HG02588 (cell line): ENCODE data around the gene CFAP74.
"Not testable (repeated sequence)": the region's sequence is repeated elsewhere in the genome, so short reads cannot be mapped to it uniquely, and the experiment has no call there.

Experiments used
- ATAC-seq: cut with Tn5 transposase; IDR thresholded peaks from one replicate; pipeline ENCODE4 v1.9.1; 2021; ENCODE audit warnings: mild to moderate bottlenecking, moderate library complexity; ENCODE audit not compliant: unreplicated experiment

CFAP74 gene

DNA sequence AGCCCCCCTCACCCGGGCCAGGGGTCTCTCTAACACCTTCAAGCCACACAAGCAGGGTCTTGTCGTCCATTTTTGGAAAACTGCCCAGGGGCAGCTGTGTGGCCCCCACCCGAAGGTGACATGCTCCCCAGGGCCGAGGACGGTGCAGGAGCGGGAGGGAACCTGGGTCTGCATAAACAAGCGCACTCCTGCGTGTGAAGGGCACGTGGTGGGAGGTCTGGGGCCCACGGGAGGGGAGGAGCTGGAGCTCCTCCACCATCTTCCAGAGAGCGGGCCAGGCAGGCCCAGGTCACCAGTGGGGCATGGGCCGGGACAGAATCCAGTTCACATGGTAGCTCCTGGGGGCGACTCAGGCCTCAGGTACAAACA is 16.5 kb downstream of the CFAP74 start:
- no peak for ATAC-seq

GRCh38 chr1:1986451-1987141 is 17.0 kb downstream of the CFAP74 start:
- no peak for ATAC-seq

GRCh38 chr1:1985375-1986050 is 18.1 kb downstream of the CFAP74 start:
- ATAC-seq = no peak

DNA sequence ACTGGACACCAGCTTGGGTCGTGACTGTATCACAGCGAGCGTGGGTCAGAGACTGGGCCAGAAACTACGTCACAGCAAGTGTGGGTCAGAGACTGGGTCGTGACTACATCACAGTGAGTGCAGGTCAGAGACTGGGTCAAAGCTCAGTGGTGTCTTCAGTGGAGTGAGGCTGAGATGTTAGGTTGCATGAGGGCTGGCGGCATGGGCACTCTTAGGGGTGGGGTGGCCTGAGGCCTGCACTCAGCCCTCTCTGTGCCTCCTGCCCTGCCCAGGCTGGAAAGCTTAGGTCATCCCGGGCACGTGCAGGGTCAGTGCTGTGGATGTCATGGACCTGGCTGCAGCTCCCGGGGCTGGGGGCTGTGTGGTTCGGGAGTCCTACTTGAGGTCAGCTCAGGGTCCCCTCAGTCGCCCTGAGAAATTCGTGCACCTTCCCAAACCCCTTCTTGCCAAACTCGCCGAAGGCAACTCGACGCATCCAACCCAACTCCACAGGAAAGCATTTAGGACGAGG is 19.0 kb downstream of the CFAP74 start:
- ATAC-seq = no peak

GRCh38 chr1:1982379-1983232 is 21.0 kb downstream of the CFAP74 start:
- ATAC-seq = no peak

- not testable (repeated sequence) for ATAC-seq
These were observed 21.8 kb downstream of the CFAP74 start for GRCh38 chr1:1981631-1982327.

DNA sequence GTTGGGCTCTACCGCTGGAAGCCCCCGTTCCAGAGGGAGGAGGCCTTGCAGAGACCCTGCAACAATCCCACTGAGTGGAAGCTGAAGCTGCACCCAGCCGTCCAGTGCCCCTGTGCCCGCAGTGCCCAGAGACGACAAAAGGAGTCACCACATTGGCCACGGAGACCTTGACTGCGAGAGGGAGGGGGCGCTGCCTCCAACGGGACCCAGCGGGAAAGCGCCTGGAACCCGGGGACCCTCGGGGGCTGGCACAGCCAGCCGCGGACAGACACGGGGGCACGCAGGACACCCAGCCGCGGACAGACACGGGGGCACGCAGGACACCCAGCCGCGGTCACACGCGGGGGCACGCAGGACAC is 22.5 kb downstream of the CFAP74 start:
- ATAC-seq = no peak

GRCh38 chr1:1980467-1981141 is 23.0 kb downstream of the CFAP74 start:
- no peak for ATAC-seq

- no peak for ATAC-seq
These were observed 24.0 kb downstream of the CFAP74 start for GRCh38 chr1:1979482-1980165.

GRCh38 chr1:1978690-1979481 is 24.7 kb downstream of the CFAP74 start:
- ATAC-seq = not testable (repeated sequence)

GRCh38 chr1:1978108-1978507 is 25.5 kb downstream of the CFAP74 start:
- ATAC-seq = no peak

DNA sequence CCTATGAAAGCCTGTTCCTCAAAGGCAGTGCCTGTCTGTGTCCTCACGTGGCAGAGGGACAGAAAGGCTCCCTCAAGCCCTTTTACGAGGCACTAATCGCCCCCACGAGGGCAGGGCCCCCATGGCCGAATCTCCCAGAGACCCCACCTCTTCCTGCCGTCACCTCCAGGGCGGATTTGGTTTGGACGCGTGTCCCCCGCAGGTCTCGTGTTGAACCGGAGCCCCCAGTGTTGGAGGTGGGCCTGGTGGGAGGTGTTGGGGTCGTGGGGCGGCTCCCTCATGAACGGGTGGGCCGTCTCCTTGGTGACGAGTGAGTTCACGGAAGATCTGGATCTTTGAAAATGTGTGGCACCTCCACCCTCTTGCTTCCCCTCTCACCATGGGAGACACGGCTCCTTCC is 27.6 kb downstream of the CFAP74 start:
- ATAC-seq = no peak

DNA sequence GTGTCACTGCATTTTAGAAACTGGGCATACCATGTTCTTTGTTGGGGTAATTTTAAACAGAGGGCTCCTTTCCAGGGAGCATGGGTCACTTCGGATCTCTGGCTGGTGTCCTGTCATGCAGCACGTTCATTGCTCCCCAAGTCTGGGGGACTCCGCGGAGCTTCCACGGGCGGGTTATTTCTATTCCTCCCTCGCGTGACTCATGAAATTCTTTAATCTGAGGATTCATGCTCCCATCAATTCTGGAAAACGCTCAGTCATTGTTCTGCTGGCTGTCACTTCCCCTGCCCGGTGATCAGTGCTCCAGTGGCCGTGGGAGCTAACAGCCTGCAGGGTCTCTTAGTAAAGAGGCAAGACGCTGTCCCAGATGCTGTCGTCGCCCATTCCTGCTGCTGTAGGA is 28.1 kb downstream of the CFAP74 start:
- ATAC-seq = no peak

GRCh38 chr1:1974834-1975233 is 28.8 kb downstream of the CFAP74 start:
- ATAC-seq = no peak

DNA sequence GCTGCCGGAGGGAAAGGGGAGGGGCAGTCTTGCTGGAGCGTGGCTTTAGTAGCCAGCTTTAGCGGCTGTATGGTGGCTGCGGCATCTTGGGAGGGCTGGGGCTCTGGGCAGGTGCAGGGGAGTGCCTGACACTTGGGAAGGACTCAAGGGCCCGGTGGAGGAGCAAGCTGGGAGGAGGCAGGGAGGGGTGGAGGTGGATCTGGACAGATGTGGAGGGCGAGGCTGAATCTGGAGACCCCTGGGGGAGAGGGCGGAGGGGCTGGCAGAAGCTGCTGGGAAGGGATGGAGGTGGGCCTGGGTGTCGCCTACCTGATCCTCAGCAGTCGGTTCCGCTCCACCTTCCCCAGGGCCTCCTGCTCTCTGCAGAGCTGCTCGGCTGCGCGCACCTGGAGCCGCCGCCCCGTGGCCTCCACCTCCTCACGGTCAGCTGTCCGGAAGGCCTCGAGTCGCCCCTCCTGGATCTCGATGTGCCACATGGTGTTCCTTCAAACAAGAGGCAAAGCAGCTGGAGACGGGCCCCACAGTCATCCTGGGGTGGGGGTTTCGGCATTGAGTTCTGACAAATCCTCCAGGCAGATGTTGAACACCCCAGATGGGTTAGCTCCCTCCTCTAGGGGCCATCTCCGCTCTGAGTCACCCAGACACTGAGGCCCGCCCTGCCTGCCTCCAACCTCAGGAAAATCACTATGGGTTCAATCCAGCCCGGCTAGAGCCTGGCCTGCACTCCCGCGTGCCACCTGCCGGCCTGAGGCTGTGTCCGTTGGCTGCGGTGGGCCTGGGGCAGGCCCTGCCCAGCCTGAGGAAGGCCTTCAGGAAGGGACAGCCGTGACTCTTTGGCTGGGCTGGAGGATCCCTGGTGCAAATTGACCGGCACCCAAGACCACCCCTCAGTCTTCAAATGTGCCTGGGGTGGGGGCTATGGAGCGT is 29.6 kb downstream of the CFAP74 start:
- ATAC-seq = no peak

- ATAC-seq = no peak
These were observed 30.4 kb downstream of the CFAP74 start for GRCh38 chr1:1972976-1973715.

DNA sequence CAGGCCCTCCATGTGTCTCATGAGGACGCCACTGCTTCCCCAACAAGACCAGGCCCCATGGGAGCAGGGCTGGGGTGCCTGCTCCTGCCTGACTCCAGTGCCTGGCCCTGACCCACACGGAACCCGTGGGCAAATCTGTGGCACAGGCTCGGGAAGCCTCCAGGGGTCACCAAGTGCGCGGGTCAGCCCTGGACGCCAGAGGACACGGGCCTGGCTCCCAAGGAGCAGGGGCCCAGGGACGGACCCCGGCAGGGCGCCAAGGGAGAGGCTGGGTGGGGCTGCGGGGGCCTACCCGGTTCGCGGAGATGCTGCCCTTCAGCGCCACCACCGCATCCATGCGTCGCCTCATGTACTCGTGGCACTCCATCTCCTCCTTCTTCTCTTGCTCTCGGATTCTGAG is 31.9 kb downstream of the CFAP74 start:
- no peak for ATAC-seq
